Neuronal stem cell (in vitro differentiated cells): ENCODE data around the gene MAP3K12.
A peak's percentile ranks its signal among the peaks of the same experiment; 100 is the strongest.

Experiments used
- DNase-seq: peaks from one replicate; pipeline ENCODE4 v3.0.0-alpha.2; 2013; ENCODE audit warnings: low spot score
- H2AFZ ChIP-seq: one replicate; pipeline ENCODE4 v1.6.1; 2013; ENCODE audit warnings: mild to moderate bottlenecking, low read length, inconsistent platforms
- H2AK5ac ChIP-seq: 2 replicates; pipeline ENCODE4 v1.6.1; 2013; ENCODE audit warnings: low read depth, mild to moderate bottlenecking, inconsistent platforms, low read length, moderate library complexity, mixed read lengths
- H2BK120ac ChIP-seq: 2 replicates; pipeline ENCODE4 v1.6.1; 2013; ENCODE audit warnings: low read depth, mild to moderate bottlenecking, inconsistent platforms, low read length, moderate library complexity, mixed read lengths
- H2BK12ac ChIP-seq: one replicate; pipeline ENCODE4 v1.6.1; 2013; ENCODE audit warnings: low read length, inconsistent platforms
- H2BK15ac ChIP-seq: 2 replicates; pipeline ENCODE4 v1.6.1; 2013; ENCODE audit warnings: mild to moderate bottlenecking, low read length, inconsistent platforms, mixed read lengths
- H2BK5ac ChIP-seq: one replicate; pipeline ENCODE4 v1.6.1; 2013; ENCODE audit warnings: inconsistent platforms, mild to moderate bottlenecking, low read length, moderate library complexity
- H3K14ac ChIP-seq: one replicate; pipeline ENCODE4 v1.6.1; 2013; ENCODE audit warnings: low read length, inconsistent platforms
- H3K18ac ChIP-seq: 2 replicates; pipeline ENCODE4 v1.6.1; 2013; ENCODE audit warnings: low read length, inconsistent platforms
- H3K23ac ChIP-seq: 2 replicates; pipeline ENCODE4 v1.6.1; 2013; ENCODE audit warnings: low read depth, mild to moderate bottlenecking, mixed read lengths, low read length, inconsistent platforms; ENCODE audit not compliant: poor library complexity
- H3K27ac ChIP-seq: replicated peaks from 3 replicates; pipeline ENCODE4 v1.5.1; 2013; ENCODE audit warnings: low read length, inconsistent platforms
- H3K27me3 ChIP-seq, 3 experiments: 2 replicates each; pipeline ENCODE4 v1.6.1; 2013; ENCODE audit warnings: low read length in 3 of 3, mild to moderate bottlenecking in 2 of 3, inconsistent platforms in 1 of 3, low read depth in 1 of 3, mixed read lengths in 1 of 3, moderate library complexity in 1 of 3; ENCODE audit not compliant: control insufficient read depth in 3 of 3, insufficient read depth in 3 of 3
- H3K36me3 ChIP-seq, 2 donors: replicated peaks in 1 of 2; 2 replicates each; pipeline ENCODE4 v1.6.1; 2013; ENCODE audit warnings: low read length in 2 of 2; ENCODE audit not compliant: control insufficient read depth in 2 of 2, insufficient read depth in 2 of 2
- H3K4ac ChIP-seq: 2 replicates; pipeline ENCODE4 v1.6.1; 2013; ENCODE audit warnings: inconsistent platforms, mild to moderate bottlenecking, low read length, moderate library complexity
- H3K4me1 ChIP-seq, 2 donors: 1 replicate in 1 of 2; 2 replicates in 1 of 2; pipeline ENCODE4 v1.6.1; 2013; ENCODE audit warnings: low read length in 2 of 2, low read depth in 1 of 2; ENCODE audit not compliant: control insufficient read depth in 2 of 2, insufficient read depth in 1 of 2
- H3K4me2 ChIP-seq: one replicate; pipeline ENCODE4 v1.6.1; 2013; ENCODE audit warnings: mild to moderate bottlenecking, low read length, inconsistent platforms; ENCODE audit not compliant: insufficient read depth, poor library complexity, severe bottlenecking
- H3K4me3 ChIP-seq, 2 donors: 2 replicates each; pipeline ENCODE4 v1.5.1; 2013; ENCODE audit warnings: low read length in 2 of 2, mild to moderate bottlenecking in 2 of 2, inconsistent platforms in 1 of 2, moderate library complexity in 1 of 2
- H3K79me1 ChIP-seq: one replicate; pipeline ENCODE4 v1.6.1; 2013; ENCODE audit warnings: low read depth, mild to moderate bottlenecking, inconsistent platforms, low read length, moderate library complexity
- H3K9ac ChIP-seq: one replicate; pipeline ENCODE4 v1.6.1; 2013; ENCODE audit warnings: mild to moderate bottlenecking, low read depth, low read length, inconsistent platforms; ENCODE audit not compliant: poor library complexity
- H3K9me3 ChIP-seq, 2 donors: replicated peaks in 1 of 2; 2 replicates each; pipeline versions ENCODE3 to v1.6.1; 2013; ENCODE audit warnings: low read length in 2 of 2, mild to moderate bottlenecking in 2 of 2, inconsistent platforms in 1 of 2, low read depth in 1 of 2, mixed read lengths in 1 of 2, moderate library complexity in 1 of 2; ENCODE audit not compliant: control insufficient read depth in 2 of 2, insufficient read depth in 1 of 2
- H4K8ac ChIP-seq: one replicate; pipeline ENCODE4 v1.6.1; 2013; ENCODE audit warnings: low read depth, mild to moderate bottlenecking, inconsistent platforms, low read length, moderate library complexity
- H4K91ac ChIP-seq: one replicate; pipeline ENCODE4 v1.6.1; 2013; ENCODE audit warnings: low read length, low read depth, mild to moderate bottlenecking, inconsistent platforms; ENCODE audit not compliant: poor library complexity
- WGBS, 2 donors: extraction: QIAGEN DNeasy Blood & Tissue Kit; methylation state at CpG; one replicate each; pipeline ENCODE4 v1.1.7; 2013; ENCODE audit warnings: missing lambda C conversion rate in 2 of 2, mixed read lengths in 1 of 2; ENCODE audit not compliant: insufficient read length in 2 of 2, insufficient replicate concordance in 1 of 2; ENCODE audit errors: extremely low coverage in 2 of 2; 5-methylcytosine and 5-hydroxymethylcytosine counted together

The MAP3K12 gene

GRCh38 chr12:53501615-53502181, 2.4 kb upstream of the MAP3K12 start:
- peak overlapping the region; percentile 92 for H3K14ac ChIP-seq
- peak overlapping the region; percentile 52 for H2BK15ac ChIP-seq
- no peaks in the 10 kb centered on the region for H3K9me3 ChIP-seq
- WGBS, 2 donors: no CpG with 5 or more reads among the region's 10 CpGs
- peak overlapping the region; percentile 81 for H3K4me2 ChIP-seq
- H3K18ac ChIP-seq: peak overlapping the region; percentile 100
- no peak for DNase-seq
- peaks cover 23 to 27% of the 10 kb centered on the region in 2 donors for H3K4me1 ChIP-seq
- H2BK120ac ChIP-seq: peak overlapping the region; percentile 44
- peak overlapping the region; percentile 100 for H4K8ac ChIP-seq
- peak overlapping the region; percentile 97 for H3K23ac ChIP-seq
- no peaks in the 10 kb centered on the region for H3K27me3 ChIP-seq
- peak overlapping the region; percentile 97 for H2BK5ac ChIP-seq
- H2AK5ac ChIP-seq: peak overlapping the region; percentile 99
- H2AFZ ChIP-seq: peak overlapping the region; percentile 100
- H2BK12ac ChIP-seq: no peak overlapping the region
- H3K4me3 ChIP-seq: peak overlapping the region; percentile 83 to 97
- H3K9ac ChIP-seq: peak overlapping the region; percentile 99
- H3K4ac ChIP-seq: peak overlapping the region; percentile 96
- H3K27ac ChIP-seq: peak overlapping the region; percentile 94
- peaks cover 9 to 46% of the 10 kb centered on the region in 2 donors for H3K36me3 ChIP-seq
- peak overlapping the region; percentile 97 for H4K91ac ChIP-seq
- peaks cover 6% of the 10 kb centered on the region for H3K79me1 ChIP-seq

- WGBS, 2 donors: no CpG with 5 or more reads among the region's 74 CpGs
- H2BK5ac ChIP-seq: peak within 1 kb of the TSS; percentile 97
Measured at GRCh38 chr12:53500776-53501614, 1.7 kb upstream of the MAP3K12 start, which contains the start of gene TARBP2. TARBP2 (plus strand) TSS chr12:53501283; CDS start chr12:53501409, 126 bp downstream.

GRCh38 chr12:53500142-53500775, 1.0 kb upstream of the MAP3K12 start:
- no peak overlapping the region for H2BK120ac ChIP-seq
- no peak for DNase-seq
- H3K4me1 ChIP-seq: peaks cover 28 to 35% of the 10 kb centered on the region in 2 donors
- no peak overlapping the region for H3K9ac ChIP-seq
- H3K79me1 ChIP-seq: peaks cover 6% of the 10 kb centered on the region
- no CpG with 5 or more reads among the region's 17 CpGs for WGBS, 2 donors
- H3K23ac ChIP-seq: peak overlapping the region; percentile 95
- H3K4me2 ChIP-seq: peak overlapping the region; percentile 89
- peak overlapping the region; percentile 100 for H2AFZ ChIP-seq
- no peak overlapping the region for H3K4ac ChIP-seq
- H2BK5ac ChIP-seq: no peak overlapping the region
- no peak overlapping the region for H2AK5ac ChIP-seq
- H2BK15ac ChIP-seq: no peak overlapping the region
- no peak overlapping the region for H3K14ac ChIP-seq
- H4K8ac ChIP-seq: no peak overlapping the region
- no peaks in the 10 kb centered on the region for H3K9me3 ChIP-seq
- H3K27me3 ChIP-seq: no peaks in the 10 kb centered on the region
- H4K91ac ChIP-seq: no peak overlapping the region
- H3K18ac ChIP-seq: peak overlapping the region; percentile 15
- peaks cover 4 to 32% of the 10 kb centered on the region in 2 donors for H3K36me3 ChIP-seq
- peak overlapping the region; percentile 17 for H2BK12ac ChIP-seq
- H3K27ac ChIP-seq: peak overlapping the region; percentile 85
- H3K4me3 ChIP-seq: peak overlapping the region; percentile 75 to 97

More at GRCh38 chr12:53500776-53501614, 1.7 kb upstream of the MAP3K12 start, which contains the start of gene TARBP2:
- no peak within 1 kb of the TSS for H2BK12ac ChIP-seq
- H2AFZ ChIP-seq: peak within 1 kb of the TSS; percentile 100
- H3K36me3 ChIP-seq: peaks cover 7 to 39% of the 10 kb centered on the region in 2 donors
- peak within 1 kb of the TSS; percentile 97 for H3K23ac ChIP-seq
- no peaks in the 10 kb centered on the region for H3K27me3 ChIP-seq
- peak within 1 kb of the TSS; percentile 100 for H3K18ac ChIP-seq
- DNase-seq: peak; percentile 99
- H3K4ac ChIP-seq: peak within 1 kb of the TSS; percentile 96
- peak within 1 kb of the TSS; percentile 52 for H2BK15ac ChIP-seq
- peak within 1 kb of the TSS; percentile 44 for H2BK120ac ChIP-seq
- peak within 1 kb of the TSS; percentile 83 to 97 for H3K4me3 ChIP-seq
- H3K14ac ChIP-seq: peak within 1 kb of the TSS; percentile 92
- peak within 1 kb of the TSS; percentile 97 for H4K91ac ChIP-seq
- peak within 1 kb of the TSS; percentile 89 for H3K4me2 ChIP-seq
- H3K27ac ChIP-seq: peak within 1 kb of the TSS; percentile 94
- no peaks in the 10 kb centered on the region for H3K9me3 ChIP-seq
- H3K9ac ChIP-seq: peak within 1 kb of the TSS; percentile 99
- H2AK5ac ChIP-seq: peak within 1 kb of the TSS; percentile 99
- peak within 1 kb of the TSS; percentile 100 for H4K8ac ChIP-seq
- H3K79me1 ChIP-seq: peaks cover 6% of the 10 kb centered on the region
- H3K4me1 ChIP-seq: peaks cover 26 to 30% of the 10 kb centered on the region in 2 donors
